Pancreas (tissue), 10 donors: Measurements from ENCODE around the gene ZNF169. TPM values are rescaled to one million over a fixed set of nuclear protein-coding genes. Genes with fewer than 3 reads are reported as not detected.
"Not testable (repeated sequence)": the region's sequence is repeated elsewhere in the genome, so short reads cannot be mapped to it uniquely, and the experiment has no call there.

ENCODE experiments used
- ATAC-seq, 4 donors: fragments of 200-7000 bp; cut with Tn5 transposase; one replicate each; pipeline versions ENCODE4 v1.8.0 to v1.9.1; 2020; ENCODE audit warnings: mild to moderate bottlenecking in 4 of 4, moderate library complexity in 4 of 4
- DNase-seq, 6 donors: peaks; one replicate each; pipeline ENCODE4 v3.0.0-alpha.2; 2020
- FAIRE-seq: peaks from 2 replicates; lab custom pipeline; 2012; peaks lifted over from hg19 to GRCh38; lab: Jason Lieb, UNC
- H3K27ac ChIP-seq, 4 donors: fragments of 200-600 bp; sonication (generic); 1 replicate in 3 of 4; 2 replicates in 1 of 4; pipeline versions ENCODE4 v1.5.0 to v1.8.0; 2020
- H3K27me3 ChIP-seq, 4 donors: fragments of 200-600 bp; one replicate each; pipeline ENCODE4 v1.8.0; 2021
- H3K36me3 ChIP-seq, 3 donors: fragments of 200-600 bp; sonication (generic) in 1 of 3; one replicate each; pipeline versions ENCODE4 v1.5.0 to v1.8.0; 2020 to 2021
- H3K4me1 ChIP-seq, 3 donors: fragments of 200-600 bp; one replicate each; pipeline ENCODE4 v1.8.0; 2021
- H3K4me3 ChIP-seq, 4 donors: fragments of 200-600 bp; sonication (generic) in 2 of 4; one replicate each; pipeline versions ENCODE4 v1.5.0 to v1.8.0; 2020 to 2021
- H3K9me3 ChIP-seq, 4 donors: fragments of 200-600 bp; one replicate each; pipeline ENCODE4 v1.8.0; 2021
- WGBS, 2 donors: extraction: QIAGEN DNeasy Blood & Tissue Kit; methylation state at CpG; one replicate each; pipeline ENCODE4 v1.1.7; 2013; 5-methylcytosine and 5-hydroxymethylcytosine counted together
- intact Hi-C, 3 donors: fragments of 100-400 bp; cut with DNase I; formaldehyde crosslinking; loops; one replicate each; pipeline versions ENCODE4 v1.11.1 to v1.14.2; 2022
- polyA plus RNA-seq, 2 donors: library from polyadenylated mRNA; stranded (reverse); fragments of 200-250 nt; gene quantifications; one replicate each; pipeline ENCODE4 v1.2.3, GENCODE V29; 2013
- total RNA-seq, 6 donors: library from RNA; stranded (reverse); fragmentation: NEBNext Ultra II Directional in 4 of 6; extraction: Animal tissue kit (Norgen Biotek cat#: 25700) in 4 of 6; gene quantifications; one replicate each; pipeline versions ENCODE4 v1.2.1 to v1.2.4, GENCODE V29; 2021 to 2023
- TF ChIP-seq, protein P1 (sequence below), 4 donors: fragments of 200-600 bp; sonication (generic) in 3 of 4; IDR thresholded peaks; one replicate each; pipeline versions ENCODE4 v1.5.0 to v1.8.0; 2021; ENCODE audit warnings: antibody characterized with exemption in 4 of 4
- donor health status: healthy with polysubstance abuse.
- donor health status: DM: no; HTN: no; CAD: no; lungs with moderate emphysema.
- donor health status: DM: no; HTN: no; CAD: no.
- donor health status: control.
- donor health status: control.
- donor health status: Bipolar disorder and iron deficiency.
- donor health status: DM: yes; HTN: yes; CAD: no.
- donor health status: DM: no; HTN: no; CAD: no.
- donor health status: DM: no; HTN: no; CAD: no.
- donor health status: DM: yes; HTN: yes; CAD: no.

ZNF169 gene
- total and polyA plus RNA-seq, 8 donors: 1.2 to 3.2 (median 2.5) TPM

DNA sequence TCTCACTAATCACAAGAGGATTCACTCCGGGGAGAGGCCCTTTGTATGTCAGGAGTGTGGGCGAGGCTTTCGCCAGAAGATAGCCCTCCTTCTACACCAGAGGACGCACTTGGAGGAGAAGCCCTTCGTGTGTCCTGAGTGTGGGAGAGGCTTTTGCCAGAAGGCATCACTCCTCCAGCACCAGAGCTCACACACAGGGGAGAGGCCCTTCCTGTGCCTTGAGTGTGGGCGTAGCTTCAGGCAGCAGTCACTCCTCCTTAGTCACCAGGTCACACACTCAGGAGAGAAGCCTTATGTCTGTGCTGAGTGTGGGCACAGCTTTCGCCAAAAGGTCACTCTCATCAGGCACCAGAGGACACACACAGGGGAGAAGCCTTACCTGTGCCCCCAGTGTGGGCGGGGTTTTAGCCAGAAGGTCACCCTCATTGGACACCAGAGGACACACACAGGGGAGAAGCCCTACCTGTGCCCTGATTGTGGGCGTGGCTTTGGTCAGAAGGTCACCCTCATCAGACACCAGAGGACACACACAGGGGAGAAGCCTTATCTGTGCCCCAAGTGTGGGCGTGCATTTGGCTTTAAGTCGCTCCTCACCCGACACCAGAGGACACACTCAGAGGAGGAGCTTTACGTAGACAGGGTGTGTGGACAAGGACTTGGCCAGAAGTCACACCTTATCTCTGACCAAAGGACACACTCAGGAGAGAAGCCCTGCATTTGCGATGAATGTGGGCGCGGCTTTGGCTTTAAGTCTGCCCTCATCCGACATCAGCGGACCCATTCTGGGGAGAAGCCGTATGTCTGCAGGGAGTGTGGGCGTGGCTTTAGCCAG lies 41.6 kb downstream of the ZNF169 start:
- H3K36me3 ChIP-seq: no peaks in the 10 kb centered on the region
- intact Hi-C loops: no loop called here
- peaks cover 0 to 4% (median 0%) of the 10 kb centered on the region in 3 donors for H3K4me1 ChIP-seq
- no peak overlapping the region for H3K4me3 ChIP-seq
- DNase-seq: peak in 1 of 6 donors; percentile 24
- 96 to 97% methylated on average over 20 of the region's 20 CpGs for WGBS, 2 donors
- H3K9me3 ChIP-seq: no peaks in the 10 kb centered on the region
- TF ChIP-seq, protein P1, sequence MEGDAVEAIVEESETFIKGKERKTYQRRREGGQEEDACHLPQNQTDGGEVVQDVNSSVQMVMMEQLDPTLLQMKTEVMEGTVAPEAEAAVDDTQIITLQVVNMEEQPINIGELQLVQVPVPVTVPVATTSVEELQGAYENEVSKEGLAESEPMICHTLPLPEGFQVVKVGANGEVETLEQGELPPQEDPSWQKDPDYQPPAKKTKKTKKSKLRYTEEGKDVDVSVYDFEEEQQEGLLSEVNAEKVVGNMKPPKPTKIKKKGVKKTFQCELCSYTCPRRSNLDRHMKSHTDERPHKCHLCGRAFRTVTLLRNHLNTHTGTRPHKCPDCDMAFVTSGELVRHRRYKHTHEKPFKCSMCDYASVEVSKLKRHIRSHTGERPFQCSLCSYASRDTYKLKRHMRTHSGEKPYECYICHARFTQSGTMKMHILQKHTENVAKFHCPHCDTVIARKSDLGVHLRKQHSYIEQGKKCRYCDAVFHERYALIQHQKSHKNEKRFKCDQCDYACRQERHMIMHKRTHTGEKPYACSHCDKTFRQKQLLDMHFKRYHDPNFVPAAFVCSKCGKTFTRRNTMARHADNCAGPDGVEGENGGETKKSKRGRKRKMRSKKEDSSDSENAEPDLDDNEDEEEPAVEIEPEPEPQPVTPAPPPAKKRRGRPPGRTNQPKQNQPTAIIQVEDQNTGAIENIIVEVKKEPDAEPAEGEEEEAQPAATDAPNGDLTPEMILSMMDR (IDR thresholded peaks at IDR 0.05): no peak
- no peak for ATAC-seq
- H3K27me3 ChIP-seq: no peaks in the 10 kb centered on the region
- no peak overlapping the region for H3K27ac ChIP-seq
- no peak for FAIRE-seq

DNA sequence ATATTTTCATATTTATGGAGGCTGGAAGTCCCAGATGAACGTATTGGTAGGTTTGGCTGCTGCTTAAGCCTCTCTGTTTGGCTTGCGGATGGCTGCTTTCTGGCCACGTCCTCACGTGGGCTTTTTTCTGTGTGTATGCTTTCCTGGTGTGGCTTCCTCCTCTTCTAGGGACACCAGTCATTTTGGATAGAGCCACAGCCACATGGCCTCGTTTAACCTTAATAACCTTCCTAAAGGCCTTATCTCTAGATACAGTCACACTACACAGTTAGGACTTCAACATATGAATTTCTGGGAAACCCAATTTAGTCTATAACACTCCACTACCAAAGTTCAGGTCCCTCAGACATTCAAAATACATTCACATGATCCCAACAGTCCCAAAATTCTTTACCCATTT lies 42.5 kb downstream of the ZNF169 start:
- 89 to 91% methylated on average over 5 of the region's 5 CpGs for WGBS, 2 donors
- intact Hi-C loops: no loop called here
- TF ChIP-seq, protein P1 (IDR thresholded peaks at IDR 0.05): no peak

DNA sequence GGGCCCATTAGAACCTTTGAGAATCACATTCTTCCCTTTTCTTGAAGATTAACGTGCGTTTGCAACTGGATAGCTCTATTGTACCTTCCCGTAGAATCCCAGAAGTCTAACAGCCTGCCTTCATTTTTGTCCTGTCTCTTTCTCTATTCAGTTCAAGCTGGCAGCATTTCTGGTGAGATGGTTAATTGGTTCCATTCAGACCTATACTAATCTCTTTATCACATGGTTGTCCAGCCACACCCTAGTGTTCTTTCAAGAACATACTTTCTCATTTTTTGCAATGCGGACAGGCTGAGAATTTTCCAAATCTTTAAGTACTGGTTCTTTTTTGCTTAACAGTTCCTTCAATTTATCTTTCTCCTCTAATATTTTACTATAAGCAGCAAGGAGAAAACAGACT lies 43.3 kb downstream of the ZNF169 start:
- WGBS, 2 donors: 93 to 100% methylated on average over 4 of the region's 4 CpGs
- no peaks in the 10 kb centered on the region for H3K27me3 ChIP-seq

More for the DNA sequence above, 42.5 kb downstream of the ZNF169 start:
- Histone ChIP-seq H3K4me1 (peaks cover 0 to 4% (median 0%) of the 10 kb centered on the region in 3 donors), H3K4me3 (no peak overlapping the region), H3K36me3 (no peaks in the 10 kb centered on the region), H3K27me3 (no peaks in the 10 kb centered on the region), H3K9me3 (no peaks in the 10 kb centered on the region), H3K27ac (no peak overlapping the region)
- FAIRE-seq (no peak), ATAC-seq (no peak), DNase-seq (no peak)

DNA sequence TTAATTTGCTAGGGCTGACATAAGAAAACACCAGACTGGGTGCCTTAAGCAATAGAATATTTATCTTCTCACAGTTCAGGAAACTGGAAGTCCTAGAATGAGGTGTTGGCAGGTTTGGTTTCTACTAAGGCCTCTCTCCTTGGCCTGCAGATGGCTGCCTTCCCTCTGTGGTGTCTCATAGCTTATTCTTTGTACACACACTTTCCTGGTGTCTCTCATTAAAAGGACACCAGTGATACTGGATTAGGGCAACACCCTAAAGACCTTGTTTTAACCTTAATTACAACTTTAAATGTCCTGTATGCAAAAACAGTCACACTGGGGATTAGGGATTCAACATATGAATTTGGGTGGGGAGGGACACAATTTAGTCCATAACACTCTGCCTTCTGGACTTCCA lies 44.2 kb downstream of the ZNF169 start:
- DNase-seq (no peak), ATAC-seq (no peak), FAIRE-seq (no peak)

More for the DNA sequence above, 43.3 kb downstream of the ZNF169 start:
- peaks cover 0 to 4% (median 0%) of the 10 kb centered on the region in 3 donors for H3K4me1 ChIP-seq
- no peak for FAIRE-seq
- no peak for ATAC-seq
- DNase-seq: no peak
- H3K4me3 ChIP-seq: no peak overlapping the region
- H3K27ac ChIP-seq: no peak overlapping the region
- no peaks in the 10 kb centered on the region for H3K9me3 ChIP-seq
- TF ChIP-seq, protein P1 (IDR thresholded peaks at IDR 0.05): no peak
- no peaks in the 10 kb centered on the region for H3K36me3 ChIP-seq
- intact Hi-C loops: no loop called here

DNA sequence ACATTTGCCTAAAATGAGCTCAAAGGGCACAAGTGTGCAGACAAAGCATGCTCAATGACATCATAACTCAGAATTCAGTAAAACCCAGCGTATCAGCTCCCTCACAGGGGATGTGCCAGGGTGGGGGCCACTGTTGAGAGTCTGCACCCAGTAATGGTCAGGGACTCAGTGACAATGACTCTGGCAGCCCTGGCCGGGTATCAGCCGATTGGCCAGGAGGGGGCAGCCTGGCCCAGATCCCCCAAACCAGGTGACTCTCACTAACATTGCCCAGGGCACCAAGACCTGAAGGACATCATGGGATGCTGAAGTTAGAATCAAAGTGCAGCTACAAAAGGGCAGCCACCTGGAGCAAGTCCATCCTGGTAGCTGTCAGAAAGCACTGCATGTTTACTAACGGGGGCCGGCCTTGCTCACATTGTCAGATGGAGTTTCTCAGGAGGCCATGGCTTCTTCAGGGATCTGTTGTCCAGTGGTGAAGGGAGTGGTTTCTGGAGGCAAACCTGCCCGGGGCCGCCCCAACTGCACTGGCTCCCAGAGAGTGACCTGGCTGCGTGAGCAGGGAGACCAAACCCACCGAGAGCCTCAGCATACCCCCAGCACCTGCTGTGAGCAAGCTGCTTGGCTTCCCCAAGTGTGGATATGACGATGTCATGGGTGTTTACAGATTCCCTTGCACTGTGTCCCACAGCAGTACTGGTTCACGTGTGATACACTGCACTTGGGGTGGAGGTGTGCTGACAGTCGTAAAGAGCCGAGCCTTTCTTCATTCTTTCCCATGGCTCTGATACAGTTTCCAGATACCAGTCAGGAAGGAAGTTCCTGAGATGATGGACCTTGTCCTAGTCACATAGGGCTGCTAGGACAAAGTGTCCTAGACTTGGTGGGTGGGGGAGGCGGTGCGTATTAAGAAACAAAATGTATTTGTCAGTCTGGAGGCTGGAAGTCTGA lies 56.2 kb downstream of the ZNF169 start:
- DNase-seq, intact Hi-C loops, H3K27ac ChIP-seq, H3K27me3 ChIP-seq, H3K4me3 ChIP-seq, FAIRE-seq, H3K36me3 ChIP-seq, H3K9me3 ChIP-seq, H3K4me1 ChIP-seq: not testable (repeated sequence)
- peak in 3 of 4 donors; percentile 25 to 59 (median 43) for ATAC-seq
- WGBS, 2 donors: 89 to 92% methylated on average over 4 to 5 of the region's 15 CpGs

More for the DNA sequence above, 44.2 kb downstream of the ZNF169 start:
- H3K27ac ChIP-seq: no peak overlapping the region
- H3K36me3 ChIP-seq: no peaks in the 10 kb centered on the region
- no peaks in the 10 kb centered on the region for H3K27me3 ChIP-seq
- intact Hi-C loops: no loop called here
- TF ChIP-seq, protein P1 (IDR thresholded peaks at IDR 0.05): no peak
- no peaks in the 10 kb centered on the region for H3K9me3 ChIP-seq
- peaks cover 0 to 4% (median 0%) of the 10 kb centered on the region in 3 donors for H3K4me1 ChIP-seq
- no peak overlapping the region for H3K4me3 ChIP-seq

DNA sequence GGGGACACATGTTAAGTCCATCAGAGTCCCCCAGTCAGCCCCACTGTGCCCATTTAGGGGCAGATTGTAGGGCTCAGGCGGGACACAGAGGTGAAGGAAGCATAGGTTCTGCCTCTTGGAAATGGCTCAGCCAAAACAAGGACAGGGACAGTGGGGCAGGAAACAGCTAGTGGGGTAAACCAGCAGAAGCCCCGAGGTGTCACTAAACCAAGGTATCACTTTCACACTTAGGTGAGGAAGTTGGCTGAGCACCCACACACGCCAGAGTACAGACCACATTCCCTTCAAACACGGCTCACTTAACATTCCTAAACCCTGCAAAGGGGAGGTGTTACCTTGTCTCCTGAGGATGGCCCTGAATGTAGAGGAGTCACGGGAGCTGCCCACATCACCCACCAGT lies 57.1 kb downstream of the ZNF169 start:
- H3K27me3 ChIP-seq, H3K4me1 ChIP-seq, ATAC-seq, H3K9me3 ChIP-seq, FAIRE-seq, H3K4me3 ChIP-seq, intact Hi-C loops, H3K36me3 ChIP-seq, H3K27ac ChIP-seq, DNase-seq: not testable (repeated sequence)
- 45% methylated on average over 3 of the region's 5 CpGs; no CpG with 5 or more reads in 1 of the 2 donors for WGBS, 2 donors

DNA sequence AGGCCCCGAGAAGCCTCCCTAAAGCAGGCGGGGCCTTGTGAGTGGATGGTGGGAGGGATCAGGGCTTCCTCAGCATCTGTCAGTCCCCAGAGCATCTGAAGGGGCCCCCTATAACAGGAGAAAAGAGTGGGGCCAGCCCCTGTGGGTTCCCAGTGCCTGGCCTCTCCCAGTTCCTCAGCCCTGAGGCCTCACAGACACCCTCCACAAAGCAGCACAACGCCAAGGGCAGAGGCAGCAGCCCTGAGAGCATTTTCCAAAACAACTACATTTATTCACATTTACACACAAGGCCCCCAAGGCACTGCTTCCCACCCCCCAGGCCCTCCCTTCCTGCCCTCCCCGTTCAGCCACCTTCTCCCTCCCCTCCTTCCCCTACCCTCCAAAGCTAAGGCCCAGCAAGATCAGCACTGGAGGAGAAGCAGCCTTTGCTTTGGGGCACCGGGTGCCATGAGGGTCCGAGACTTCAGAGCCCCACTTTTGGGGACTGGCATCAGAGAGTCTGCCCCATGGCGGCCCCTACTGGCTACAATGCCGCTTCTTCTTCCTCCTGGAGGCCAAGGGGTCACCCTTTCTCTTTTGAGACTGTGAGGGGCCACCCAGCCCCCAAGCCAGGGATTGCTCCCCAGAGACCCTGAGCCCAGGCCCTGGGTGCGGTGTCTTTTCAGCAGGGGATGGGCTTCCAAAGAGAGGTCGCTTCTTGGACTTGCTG lies 59.0 kb downstream of the ZNF169 start:
- WGBS, 2 donors: no CpG with 5 or more reads among the region's 10 CpGs
- ATAC-seq, H3K9me3 ChIP-seq, H3K4me3 ChIP-seq, intact Hi-C loops, H3K36me3 ChIP-seq, H3K27me3 ChIP-seq, H3K27ac ChIP-seq, FAIRE-seq, H3K4me1 ChIP-seq, DNase-seq: not testable (repeated sequence)
